ENCODE data around the gene FGB. TPM values are rescaled to one million over a fixed set of nuclear protein-coding genes. Genes with fewer than 3 reads are reported as not detected.

Gene FGB
- total and polyA plus RNA-seq, 10 donors, result 0.74 to 2.3 TPM; not detected in 8

- peaks cover 0 to 10% (median 0%) of the 10 kb centered on the region in 7 donors for H3K27me3 ChIP-seq (replicated peaks in 1 of 7)
- H3K4me1 ChIP-seq, result no peaks in the 10 kb centered on the region
- no peaks in the 10 kb centered on the region for H3K9me3 ChIP-seq
- no peak for DNase-seq
- no peak for TF ChIP-seq POLR2A (IDR thresholded peaks at IDR 0.05)
- TF ChIP-seq CTCF (IDR thresholded peaks at IDR 0.05 in 8 of 11, conservative IDR thresholded peaks at IDR 0.05 in 3 of 11), result no peak
- no peak for TF ChIP-seq POLR2AphosphoS5 (IDR thresholded peaks at IDR 0.05)
- intact Hi-C loops (cut with DNase I; ENCODE audit: low total_unique reads), result no loop called here
- no peak overlapping the region for H3K4me3 ChIP-seq
- H3K27ac ChIP-seq, result no peak overlapping the region
- WGBS, 5 donors, result 74 to 94% (median 85%) methylated on average over 6 of the region's 6 CpGs
- H3K36me3 ChIP-seq, result no peaks in the 10 kb centered on the region
These were observed 40.5 kb downstream of the FGB start for GRCh38 chr4:154603033-154603943.

- Histone ChIP-seq H3K27me3 (replicated peaks in 1 of 7) (peaks cover 0 to 7% (median 0%) of the 10 kb centered on the region in 7 donors), H3K4me1 (no peaks in the 10 kb centered on the region), H3K27ac (no peak overlapping the region), H3K4me3 (no peak overlapping the region), H3K36me3 (no peaks in the 10 kb centered on the region), H3K9me3 (no peaks in the 10 kb centered on the region)
- no peak for DNase-seq
- WGBS, 5 donors, result 79 to 90% (median 84%) methylated on average over 4 of the region's 4 CpGs
- TF ChIP-seq POLR2A (IDR thresholded peaks at IDR 0.05) (no peak), POLR2AphosphoS5 (IDR thresholded peaks at IDR 0.05) (no peak), CTCF (IDR thresholded peaks at IDR 0.05 in 8 of 11, conservative IDR thresholded peaks at IDR 0.05 in 3 of 11) (no peak)
- intact Hi-C loops (cut with DNase I; ENCODE audit: low total_unique reads), result no loop called here
These were observed 41.9 kb downstream of the FGB start for GRCh38 chr4:154604696-154605200.

GRCh38 chr4:154606728-154607723 lies 44.2 kb downstream of the FGB start:
- no peak for DNase-seq
- WGBS, 5 donors, result 76 to 89% (median 84%) methylated on average over 6 of the region's 6 CpGs
- Histone ChIP-seq H3K9me3 (no peaks in the 10 kb centered on the region), H3K27me3 (replicated peaks in 1 of 7) (peaks cover 0 to 10% (median 0%) of the 10 kb centered on the region in 7 donors), H3K4me3 (no peak overlapping the region), H3K4me1 (no peaks in the 10 kb centered on the region), H3K27ac (no peak overlapping the region), H3K36me3 (no peaks in the 10 kb centered on the region)
- TF ChIP-seq CTCF (IDR thresholded peaks at IDR 0.05 in 8 of 11, conservative IDR thresholded peaks at IDR 0.05 in 3 of 11), result no peak
- TF ChIP-seq POLR2AphosphoS5 (IDR thresholded peaks at IDR 0.05), result no peak
- TF ChIP-seq POLR2A (IDR thresholded peaks at IDR 0.05), result no peak
- intact Hi-C loops (cut with DNase I; ENCODE audit: low total_unique reads), result no loop called here
